Mesothelial cell of epicardium (in vitro differentiated cells): ENCODE results near the gene A2ML1. TPM values are rescaled to one million over a fixed set of nuclear protein-coding genes. Genes with fewer than 3 reads are reported as not detected.

Experiments used
- DNase-seq, 2 experiments: peaks; one replicate each; pipeline ENCODE4 v3.0.0; 2021; ENCODE audit warnings: low spot score in 2 of 2; ENCODE audit not compliant: unreplicated experiment in 2 of 2
- H3K27ac Mint-ChIP-seq: 2 replicates; pipeline ENCODE4 v1.8.0; 2021; ENCODE audit warnings: mixed read lengths
- H3K27me3 Mint-ChIP-seq: 2 replicates; pipeline ENCODE4 v1.8.0; 2021; ENCODE audit warnings: low read depth, mixed read lengths
- H3K36me3 Mint-ChIP-seq: 2 replicates; pipeline ENCODE4 v1.8.0; 2021; ENCODE audit warnings: mixed read lengths
- H3K4me1 Mint-ChIP-seq: 2 replicates; pipeline ENCODE4 v1.8.0; 2021; ENCODE audit warnings: mixed read lengths
- H3K4me3 Mint-ChIP-seq: 2 replicates; pipeline ENCODE4 v1.8.0; 2021; ENCODE audit warnings: mild to moderate bottlenecking, moderate library complexity, mixed read lengths
- H3K9me3 Mint-ChIP-seq: 2 replicates; pipeline ENCODE4 v1.8.0; 2021; ENCODE audit warnings: mixed read lengths
- CTCF ChIP-seq: fragments of 200-600 bp; sonication (generic); IDR thresholded peaks from one replicate; pipeline ENCODE4 v1.5.0; 2021; ENCODE audit warnings: antibody characterized with exemption; ENCODE audit not compliant: unreplicated experiment
- total RNA-seq: library from RNA; stranded (reverse); gene quantifications from 3 replicates; pipeline ENCODE4 v1.2.1, GENCODE V29; 2021

The A2ML1 gene
- total RNA-seq, 1 donor from 2014 or later = 0.13 TPM

- H3K27me3 Mint-ChIP-seq = no peaks in the 10 kb centered on the region
- DNase-seq = no peak
- TF ChIP-seq CTCF = no peak
- H3K27ac Mint-ChIP-seq = no peak overlapping the region
- H3K9me3 Mint-ChIP-seq = no peaks in the 10 kb centered on the region
- H3K36me3 Mint-ChIP-seq = no peaks in the 10 kb centered on the region
- H3K4me1 Mint-ChIP-seq = peaks cover 4% of the 10 kb centered on the region
- H3K4me3 Mint-ChIP-seq = no peak overlapping the region
Measured at GRCh38 chr12:8867786-8868185, 45.4 kb downstream of the A2ML1 start.

DNA sequence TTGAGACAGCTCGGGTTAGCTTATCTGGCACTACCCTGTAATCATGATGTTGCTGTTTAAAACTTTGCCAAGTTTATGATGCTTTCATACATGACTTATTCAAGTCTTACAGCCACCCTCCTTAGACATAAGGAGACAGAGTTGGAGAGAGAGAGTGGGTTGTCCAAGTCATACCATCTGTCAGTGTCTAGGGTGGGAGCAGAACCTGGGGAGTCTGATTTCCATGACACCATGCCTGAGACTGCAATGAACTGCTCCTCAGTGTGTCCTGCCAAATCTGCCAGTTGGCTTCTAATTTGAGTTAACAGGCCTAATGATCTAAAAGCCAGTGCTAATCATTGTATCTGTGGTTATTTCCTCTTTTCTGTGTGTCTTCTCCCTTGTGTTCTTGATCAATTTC, 48.2 kb downstream of the A2ML1 start:
- no peak for DNase-seq
- Mint-ChIP-seq H3K27me3 (no peaks in the 10 kb centered on the region), H3K9me3 (no peaks in the 10 kb centered on the region), H3K4me1 (peaks cover 4% of the 10 kb centered on the region), H3K27ac (no peak overlapping the region), H3K36me3 (no peaks in the 10 kb centered on the region), H3K4me3 (no peak overlapping the region)
- no peak for TF ChIP-seq CTCF

DNA sequence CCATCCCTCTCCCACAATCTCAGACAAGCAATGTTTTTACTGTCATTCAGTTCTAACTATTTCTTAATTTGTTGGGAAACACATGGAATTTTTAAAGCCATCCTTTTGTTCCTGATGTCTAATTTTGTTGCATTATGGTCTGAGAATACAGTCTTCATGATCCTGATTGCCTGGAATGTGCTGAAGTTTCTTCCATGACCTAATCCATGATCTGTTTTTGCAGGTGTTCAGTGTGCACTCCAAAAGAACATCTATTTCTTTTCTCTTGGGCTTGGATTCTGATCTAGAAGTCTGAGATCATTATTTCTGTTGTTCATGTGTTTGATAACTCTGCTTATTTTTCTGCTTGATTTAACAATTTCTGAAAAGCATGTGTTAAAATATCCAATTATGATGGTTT, 48.6 kb downstream of the A2ML1 start:
- no peak for DNase-seq
- H3K27ac Mint-ChIP-seq = no peak overlapping the region
- TF ChIP-seq CTCF = no peak
- H3K36me3 Mint-ChIP-seq = no peaks in the 10 kb centered on the region
- H3K4me1 Mint-ChIP-seq = peaks cover 6% of the 10 kb centered on the region
- H3K27me3 Mint-ChIP-seq = no peaks in the 10 kb centered on the region
- no peaks in the 10 kb centered on the region for H3K9me3 Mint-ChIP-seq
- no peak overlapping the region for H3K4me3 Mint-ChIP-seq

DNA sequence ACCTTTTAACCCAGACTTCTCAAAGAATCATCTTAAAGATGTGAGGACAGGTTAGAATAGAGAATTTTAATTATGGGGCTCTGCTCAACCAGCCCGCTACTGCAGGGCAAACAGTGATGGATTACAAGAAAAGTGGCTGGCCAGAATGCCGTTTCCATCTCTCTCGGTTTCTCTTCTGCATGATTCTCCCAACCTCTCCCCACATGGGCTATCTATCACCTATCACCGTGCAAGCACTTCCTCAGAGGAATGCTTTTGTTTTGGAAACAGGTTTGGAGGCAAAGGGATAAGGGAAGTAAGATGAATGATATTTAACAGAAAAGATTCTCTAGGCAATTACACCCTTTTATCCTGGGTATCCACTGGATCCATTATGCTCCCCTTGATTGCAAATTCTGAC, 54.5 kb downstream of the A2ML1 start:
- Mint-ChIP-seq H3K27me3 (no peaks in the 10 kb centered on the region), H3K4me1 (peaks cover 24% of the 10 kb centered on the region), H3K9me3 (no peaks in the 10 kb centered on the region), H3K27ac (peak overlapping the region; percentile 2), H3K36me3 (no peaks in the 10 kb centered on the region), H3K4me3 (no peak overlapping the region)
- TF ChIP-seq CTCF = no peak
- DNase-seq = no peak

DNA sequence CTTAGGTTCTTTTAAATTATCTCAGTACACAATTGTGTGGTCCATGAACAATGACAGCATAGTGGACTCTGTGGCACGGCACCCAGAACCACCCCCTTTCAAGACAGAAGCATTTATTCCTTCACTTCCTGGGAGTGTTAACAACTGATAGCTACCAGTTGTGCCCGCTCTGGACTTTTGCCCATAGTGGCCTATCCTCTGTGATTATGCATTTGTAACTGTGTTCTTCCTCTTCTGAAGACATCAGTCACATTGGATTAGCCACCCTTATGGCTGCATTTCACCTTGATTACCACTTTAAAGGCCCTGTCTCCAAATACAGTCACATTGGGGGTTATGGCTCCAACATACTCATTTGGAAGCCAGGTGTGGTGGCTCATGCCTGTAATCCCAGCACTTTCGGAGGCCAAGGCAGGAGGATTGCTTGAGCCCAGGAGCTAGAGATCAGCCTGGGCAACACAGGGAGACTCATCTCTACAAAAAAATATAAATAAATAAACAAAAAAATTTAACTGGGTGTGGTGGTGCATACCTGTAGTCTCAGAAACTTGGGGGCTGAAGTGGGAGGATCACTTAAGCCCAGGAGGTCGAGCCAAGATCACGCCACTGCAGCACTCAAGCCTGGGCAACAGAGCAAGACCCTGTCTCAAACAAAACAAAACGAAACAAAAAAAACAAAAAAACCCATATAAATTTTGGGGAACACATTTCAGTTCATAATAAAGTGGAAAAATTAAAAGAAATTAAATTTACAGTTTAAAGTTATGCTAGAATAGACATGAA, 64.3 kb downstream of the A2ML1 start:
- no peak for DNase-seq
- Mint-ChIP-seq H3K9me3 (peaks cover 16% of the 10 kb centered on the region), H3K27me3 (no peaks in the 10 kb centered on the region), H3K4me3 (no peak overlapping the region), H3K36me3 (peaks cover 5% of the 10 kb centered on the region), H3K4me1 (peaks cover 2% of the 10 kb centered on the region), H3K27ac (no peak overlapping the region)
- no peak for TF ChIP-seq CTCF

DNA sequence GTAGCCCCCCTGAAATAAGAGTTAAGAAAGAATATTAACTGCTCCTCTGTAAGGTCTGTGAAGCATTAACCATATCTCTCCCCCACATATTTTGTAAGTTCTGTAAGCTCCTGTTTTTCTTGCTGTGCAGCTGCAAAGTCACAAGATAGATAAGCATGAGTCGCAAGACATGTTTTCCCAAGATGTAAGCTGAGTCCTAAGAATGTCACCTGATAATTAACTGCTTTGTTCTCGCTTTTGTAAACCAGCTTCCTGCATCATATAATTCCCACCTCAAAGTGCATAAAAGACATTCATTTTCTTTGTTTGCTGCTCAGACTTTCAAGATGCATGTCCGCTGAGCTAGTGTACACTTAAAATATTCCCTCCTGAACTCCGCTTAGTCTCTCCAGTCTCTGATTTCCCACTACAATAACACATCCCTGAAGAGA, 64.9 kb downstream of the A2ML1 start:
- peaks cover 5% of the 10 kb centered on the region for H3K36me3 Mint-ChIP-seq
- TF ChIP-seq CTCF = no peak
- H3K27ac Mint-ChIP-seq = no peak overlapping the region
- peaks cover 2% of the 10 kb centered on the region for H3K4me1 Mint-ChIP-seq
- H3K4me3 Mint-ChIP-seq = no peak overlapping the region
- H3K27me3 Mint-ChIP-seq = no peaks in the 10 kb centered on the region
- DNase-seq = no peak
- peaks cover 16% of the 10 kb centered on the region for H3K9me3 Mint-ChIP-seq
